HepG2 (cell line): ENCODE results near the gene ACER3. TPM values are rescaled to one million over a fixed set of nuclear protein-coding genes. Genes with fewer than 3 reads are reported as not detected.

ENCODE experiments used
- ATF4 ChIP-seq, 2 experiments: fragments of 450-650 bp in 1 of 2; sonication (generic) in 1 of 2; formaldehyde crosslinking; IDR thresholded peaks; 2 replicates each; pipeline versions ENCODE4 v1.5.0 to v1.8.0; 2020 to 2022; ENCODE audit warnings: mild to moderate bottlenecking in 1 of 2, missing genetic modification reagents in 1 of 2
- ATF7-NPFF ChIP-seq: sonication (generic); formaldehyde crosslinking; IDR thresholded peaks from 2 replicates; pipeline ENCODE4 v1.8.1; 2023; ENCODE audit warnings: mild to moderate bottlenecking, low read depth, missing genetic modification reagents, moderate library complexity
- GABPA ChIP-seq, 2 experiments: IDR thresholded peaks; 2 replicates each; pipeline ENCODE4 v1.6.1; 2011 to 2016; ENCODE audit warnings: low read depth in 2 of 2, low read length in 1 of 2, missing biosample characterization in 1 of 2, missing genetic modification characterization in 1 of 2
- KDM3A ChIP-seq: IDR thresholded peaks from 2 replicates; pipeline ENCODE4 v1.6.1; 2018; ENCODE audit warnings: low read depth, missing compliant biosample characterization
- KLF6 ChIP-seq: IDR thresholded peaks from 2 replicates; pipeline ENCODE4 v1.8.0; 2016; ENCODE audit warnings: missing biosample characterization, missing genetic modification reagents
- LCORL ChIP-seq, 2 experiments: fragments of 450-650 bp in 1 of 2; sonication (generic) in 1 of 2; formaldehyde crosslinking in 1 of 2; IDR thresholded peaks; 2 replicates each; pipeline versions ENCODE4 v1.5.0 to v1.6.1; 2017 to 2020; ENCODE audit warnings: antibody characterized with exemption in 1 of 2, missing genetic modification reagents in 1 of 2
- MIXL1 ChIP-seq: IDR thresholded peaks from 2 replicates; pipeline ENCODE4 v1.6.1; 2016
- SAFB2 ChIP-seq: sonication (generic); formaldehyde crosslinking; IDR thresholded peaks from 2 replicates; pipeline ENCODE4 v1.5.1; 2020; ENCODE audit warnings: missing genetic modification reagents, low read depth, mild to moderate bottlenecking, borderline replicate concordance
- SOX6 ChIP-seq, 2 experiments: fragments of 450-650 bp in 1 of 2; sonication (generic) in 1 of 2; formaldehyde crosslinking in 1 of 2; IDR thresholded peaks; 2 replicates each; pipeline versions ENCODE4 v1.4.0 to v1.6.1; 2017 to 2020; ENCODE audit warnings: antibody characterized with exemption in 1 of 2, mild to moderate bottlenecking in 1 of 2, missing genetic modification reagents in 1 of 2
- SP2 ChIP-seq: sonication (generic); formaldehyde crosslinking; IDR thresholded peaks from 2 replicates; pipeline ENCODE4 v1.5.1; 2020; ENCODE audit warnings: mild to moderate bottlenecking, missing genetic modification reagents
- WIZ ChIP-seq: sonication (generic); formaldehyde crosslinking; IDR thresholded peaks from 2 replicates; pipeline ENCODE4 v1.5.1; 2020; ENCODE audit warnings: mild to moderate bottlenecking, missing genetic modification reagents
- ZNF563 ChIP-seq: sonication (generic); formaldehyde crosslinking; IDR thresholded peaks from 2 replicates; pipeline ENCODE4 v1.8.0; 2022; ENCODE audit warnings: mild to moderate bottlenecking, moderate library complexity, missing genetic modification reagents
- ZNF577 ChIP-seq: sonication (generic); formaldehyde crosslinking; IDR thresholded peaks from 2 replicates; pipeline ENCODE4 v1.4.0; 2020; ENCODE audit warnings: mild to moderate bottlenecking, low read depth, missing genetic modification reagents, borderline replicate concordance
- ZNF737 ChIP-seq: sonication (generic); formaldehyde crosslinking; IDR thresholded peaks from 2 replicates; pipeline ENCODE4 v1.5.0; 2020; ENCODE audit warnings: missing genetic modification reagents, mild to moderate bottlenecking, borderline replicate concordance
- ZNF766 ChIP-seq: sonication (generic); formaldehyde crosslinking; IDR thresholded peaks from 2 replicates; pipeline ENCODE4 v1.5.0; 2020; ENCODE audit warnings: missing genetic modification reagents, borderline replicate concordance
- polyA plus RNA-seq, 8 experiments: library from polyadenylated mRNA; depleted of rRNA in 3 of 8; stranded (reverse) in 7 of 8; unstranded in 1 of 8; fragments of >200 nt; fragmentation: Illumina TruSeq in 4 of 8; extraction: Trizol in 4 of 8; gene quantifications; 2 replicates each; pipeline versions ENCODE4 v1.2.1 to v1.2.3, GENCODE V29; 2011 to 2016; ENCODE audit warnings: low read depth in 4 of 8, missing spikeins in 1 of 8, mixed read lengths in 1 of 8; ENCODE audit not compliant: insufficient read depth in 1 of 8
- total RNA-seq, 5 experiments: library from RNA; depleted of rRNA; stranded (reverse); fragments of >200 nt; fragmentation: Illumina TruSeq; extraction: Trizol; gene quantifications; 2 replicates each; pipeline ENCODE4 v1.2.3, GENCODE V29; 2016; ENCODE audit warnings: low read depth in 1 of 5
- TF ChIP-seq, protein P1 (sequence below): sonication (generic); formaldehyde crosslinking; IDR thresholded peaks from 2 replicates; pipeline ENCODE4 v1.5.0; 2020; ENCODE audit warnings: missing genetic modification reagents, mild to moderate bottlenecking, borderline replicate concordance
- TF ChIP-seq, protein P2 (sequence below): IDR thresholded peaks from 2 replicates; pipeline ENCODE4 v1.6.1; 2016
- TF ChIP-seq, protein P3 (sequence below): sonication (generic); formaldehyde crosslinking; IDR thresholded peaks from 2 replicates; pipeline ENCODE4 v1.5.1; 2020; ENCODE audit warnings: missing genetic modification reagents, mild to moderate bottlenecking, borderline replicate concordance
- TF ChIP-seq, protein P4 (sequence below): sonication (generic); formaldehyde crosslinking; IDR thresholded peaks from 2 replicates; pipeline ENCODE4 v1.4.0; 2020; ENCODE audit warnings: missing genetic modification reagents
- TF ChIP-seq, protein P5 (sequence below): sonication (generic); formaldehyde crosslinking; IDR thresholded peaks from 2 replicates; pipeline ENCODE4 v1.5.1; 2020; ENCODE audit warnings: missing genetic modification reagents, mild to moderate bottlenecking, borderline replicate concordance

The ACER3 gene
- total and polyA plus RNA-seq, 2 of the 13 experiments (the other 11 are each of a cell fraction or from before 2014, with no cell fraction given) = 6.0 to 9.8 TPM

- TF ChIP-seq, protein P1, sequence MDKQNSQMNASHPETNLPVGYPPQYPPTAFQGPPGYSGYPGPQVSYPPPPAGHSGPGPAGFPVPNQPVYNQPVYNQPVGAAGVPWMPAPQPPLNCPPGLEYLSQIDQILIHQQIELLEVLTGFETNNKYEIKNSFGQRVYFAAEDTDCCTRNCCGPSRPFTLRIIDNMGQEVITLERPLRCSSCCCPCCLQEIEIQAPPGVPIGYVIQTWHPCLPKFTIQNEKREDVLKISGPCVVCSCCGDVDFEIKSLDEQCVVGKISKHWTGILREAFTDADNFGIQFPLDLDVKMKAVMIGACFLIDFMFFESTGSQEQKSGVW (CRISPR knock-in tag) = no peak
- TF ChIP-seq SAFB2 (CRISPR knock-in tag) (no peak), SOX6 (IDR thresholded peaks at IDR 0.05) (no peak), SOX6 (CRISPR knock-in tag; IDR thresholded peaks at IDR 0.05) (peak; percentile 85), ZNF737 (CRISPR knock-in tag) (no peak), LCORL (IDR thresholded peaks at IDR 0.05) (no peak), LCORL (CRISPR knock-in tag; IDR thresholded peaks at IDR 0.05) (peak; percentile 54; the same call in 1 of the 2 replicates), GABPA (IDR thresholded peaks at IDR 0.05; ENCODE audit: low read depth, low read length) (no peak), GABPA (CRISPR knock-in tag; IDR thresholded peaks at IDR 0.05; ENCODE audit: low read depth) (no peak), KLF6 (no peak), ZNF577 (CRISPR knock-in tag) (no peak), WIZ (CRISPR knock-in tag) (no peak), KDM3A (CRISPR knock-in tag) (no peak), SP2 (CRISPR knock-in tag) (no peak), ATF4 (CRISPR knock-in tag; IDR thresholded peaks at IDR 0.05) (peak in 1 of 2 experiments; percentile 62; a peak in 2 of 4 replicates), ZNF766 (no peak), MIXL1 (CRISPR knock-in tag) (peak; percentile 87), ZNF563 (CRISPR knock-in tag) (no peak), ATF7-NPFF (CRISPR knock-in tag) (no peak)
- TF ChIP-seq, protein P2, sequence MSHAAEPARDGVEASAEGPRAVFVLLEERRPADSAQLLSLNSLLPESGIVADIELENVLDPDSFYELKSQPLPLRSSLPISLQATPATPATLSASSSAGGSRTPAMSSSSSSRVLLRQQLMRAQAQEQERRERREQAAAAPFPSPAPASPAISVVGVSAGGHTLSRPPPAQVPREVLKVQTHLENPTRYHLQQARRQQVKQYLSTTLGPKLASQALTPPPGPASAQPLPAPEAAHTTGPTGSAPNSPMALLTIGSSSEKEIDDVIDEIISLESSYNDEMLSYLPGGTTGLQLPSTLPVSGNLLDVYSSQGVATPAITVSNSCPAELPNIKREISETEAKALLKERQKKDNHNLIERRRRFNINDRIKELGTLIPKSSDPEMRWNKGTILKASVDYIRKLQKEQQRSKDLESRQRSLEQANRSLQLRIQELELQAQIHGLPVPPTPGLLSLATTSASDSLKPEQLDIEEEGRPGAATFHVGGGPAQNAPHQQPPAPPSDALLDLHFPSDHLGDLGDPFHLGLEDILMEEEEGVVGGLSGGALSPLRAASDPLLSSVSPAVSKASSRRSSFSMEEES (CRISPR knock-in tag) = no peak
- TF ChIP-seq, protein P3, sequence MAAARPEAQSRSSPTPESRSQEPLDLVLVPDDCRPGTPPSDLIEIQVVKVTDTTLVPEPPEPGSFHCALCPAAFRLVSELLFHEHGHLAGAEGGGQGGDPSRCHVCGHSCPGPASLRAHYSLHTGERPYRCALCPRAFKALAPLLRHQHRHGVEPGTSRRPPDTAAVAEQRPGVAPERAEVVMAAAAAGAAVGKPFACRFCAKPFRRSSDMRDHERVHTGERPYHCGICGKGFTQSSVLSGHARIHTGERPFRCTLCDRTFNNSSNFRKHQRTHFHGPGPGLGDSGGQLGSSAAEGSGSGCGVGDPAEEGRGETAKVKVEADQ = no peak
- TF ChIP-seq, protein P4, sequence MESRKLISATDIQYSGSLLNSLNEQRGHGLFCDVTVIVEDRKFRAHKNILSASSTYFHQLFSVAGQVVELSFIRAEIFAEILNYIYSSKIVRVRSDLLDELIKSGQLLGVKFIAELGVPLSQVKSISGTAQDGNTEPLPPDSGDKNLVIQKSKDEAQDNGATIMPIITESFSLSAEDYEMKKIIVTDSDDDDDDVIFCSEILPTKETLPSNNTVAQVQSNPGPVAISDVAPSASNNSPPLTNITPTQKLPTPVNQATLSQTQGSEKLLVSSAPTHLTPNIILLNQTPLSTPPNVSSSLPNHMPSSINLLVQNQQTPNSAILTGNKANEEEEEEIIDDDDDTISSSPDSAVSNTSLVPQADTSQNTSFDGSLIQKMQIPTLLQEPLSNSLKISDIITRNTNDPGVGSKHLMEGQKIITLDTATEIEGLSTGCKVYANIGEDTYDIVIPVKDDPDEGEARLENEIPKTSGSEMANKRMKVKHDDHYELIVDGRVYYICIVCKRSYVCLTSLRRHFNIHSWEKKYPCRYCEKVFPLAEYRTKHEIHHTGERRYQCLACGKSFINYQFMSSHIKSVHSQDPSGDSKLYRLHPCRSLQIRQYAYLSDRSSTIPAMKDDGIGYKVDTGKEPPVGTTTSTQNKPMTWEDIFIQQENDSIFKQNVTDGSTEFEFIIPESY (CRISPR knock-in tag) = no peak
- TF ChIP-seq, protein P5, sequence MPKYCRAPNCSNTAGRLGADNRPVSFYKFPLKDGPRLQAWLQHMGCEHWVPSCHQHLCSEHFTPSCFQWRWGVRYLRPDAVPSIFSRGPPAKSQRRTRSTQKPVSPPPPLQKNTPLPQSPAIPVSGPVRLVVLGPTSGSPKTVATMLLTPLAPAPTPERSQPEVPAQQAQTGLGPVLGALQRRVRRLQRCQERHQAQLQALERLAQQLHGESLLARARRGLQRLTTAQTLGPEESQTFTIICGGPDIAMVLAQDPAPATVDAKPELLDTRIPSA (CRISPR knock-in tag) = no peak
These were observed 175.7 kb downstream of the ACER3 start (continued) for GRCh38 chr11:77036398-77036797.
